HG02938 (cell line): ENCODE measurements around the gene MCL1.
"Not testable (repeated sequence)": the region's sequence is repeated elsewhere in the genome, so short reads cannot be mapped to it uniquely, and the experiment has no call there.

Source experiments
- ATAC-seq: cut with Tn5 transposase; IDR thresholded peaks from one replicate; pipeline ENCODE4 v1.9.1; 2021; ENCODE audit warnings: mild to moderate bottlenecking, moderate library complexity; ENCODE audit not compliant: unreplicated experiment

Gene MCL1

GRCh38 chr1:150573648-150574071 lies 5.8 kb downstream of the MCL1 start:
- not testable (repeated sequence) for ATAC-seq

DNA sequence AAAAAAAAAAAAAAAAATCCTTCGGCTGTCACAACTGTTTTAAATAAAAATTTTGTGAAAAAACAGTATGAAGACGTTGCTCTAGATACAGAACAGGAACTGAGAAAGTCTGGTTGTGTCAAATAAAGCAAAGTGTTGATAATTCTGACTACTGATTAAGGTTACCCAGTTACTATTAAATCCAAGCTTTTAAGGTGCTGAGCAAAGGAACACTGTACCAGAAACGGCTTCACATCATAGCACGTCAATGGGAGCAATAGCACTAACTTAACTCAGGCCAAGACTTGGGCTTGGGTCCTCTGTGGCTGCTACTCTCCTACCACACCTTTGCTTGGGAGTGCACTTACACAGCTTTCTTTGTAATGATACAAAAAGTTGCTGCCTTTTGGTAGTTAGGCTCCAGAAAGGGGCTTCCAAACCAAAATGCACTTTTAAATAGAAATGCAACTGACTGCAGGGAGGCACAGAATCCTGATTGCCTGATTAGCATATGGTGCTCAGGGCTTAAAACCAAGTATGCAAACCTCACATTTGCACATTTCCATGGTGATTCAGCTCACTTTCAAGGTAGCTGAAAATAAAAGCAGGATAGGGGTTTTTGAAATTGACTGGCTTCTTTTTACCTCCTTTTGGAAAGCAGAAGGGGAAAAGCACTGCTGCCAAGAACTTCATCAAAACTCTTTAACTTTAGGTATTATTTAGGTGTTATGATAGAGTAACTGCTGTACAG lies 6.3 kb downstream of the MCL1 start:
- no peak for ATAC-seq

- no peak for ATAC-seq
Measured at GRCh38 chr1:150568594-150568966, 10.8 kb downstream of the MCL1 start.

DNA sequence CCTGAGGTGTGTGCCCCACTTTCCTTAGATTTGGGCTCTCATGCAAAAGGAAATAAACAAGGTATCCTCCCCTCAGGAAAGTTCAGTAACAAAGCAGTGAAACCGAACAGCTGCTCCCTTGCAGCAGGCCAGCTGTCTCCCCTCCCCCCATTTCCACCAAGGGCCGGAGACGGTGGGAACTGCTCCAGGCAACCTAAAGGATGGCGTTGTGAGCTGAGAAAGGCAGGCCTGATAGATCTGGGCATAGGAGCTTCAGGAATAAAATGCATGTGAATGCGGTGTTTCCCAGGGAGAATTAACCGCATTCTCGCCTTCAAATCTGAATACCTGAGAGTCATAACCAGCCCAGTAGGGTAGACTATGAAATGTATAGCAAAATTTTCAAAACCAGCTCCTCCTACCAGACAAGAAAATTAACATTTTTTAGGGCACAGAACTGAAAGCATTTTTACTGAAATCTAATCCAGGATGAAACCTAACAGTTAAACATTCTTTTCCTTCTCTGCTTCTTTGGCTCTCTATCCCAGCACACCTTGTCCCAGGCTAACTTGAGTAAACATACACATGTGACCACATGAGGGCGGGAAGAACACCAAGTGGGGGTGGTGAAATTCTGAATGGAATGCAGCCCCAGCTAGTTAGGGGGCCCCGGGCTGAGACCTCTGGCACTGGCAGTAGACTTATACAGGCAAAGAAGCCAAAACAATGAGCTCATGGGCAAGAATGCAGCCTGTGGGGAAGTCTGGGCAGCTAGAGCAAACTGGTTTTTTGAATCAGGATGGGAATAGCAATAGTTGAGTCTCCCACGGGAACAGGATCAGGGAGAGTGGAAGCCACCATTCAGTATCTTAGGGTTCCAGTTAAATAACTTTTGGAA lies 11.5 kb downstream of the MCL1 start:
- ATAC-seq = peak; percentile 17

DNA sequence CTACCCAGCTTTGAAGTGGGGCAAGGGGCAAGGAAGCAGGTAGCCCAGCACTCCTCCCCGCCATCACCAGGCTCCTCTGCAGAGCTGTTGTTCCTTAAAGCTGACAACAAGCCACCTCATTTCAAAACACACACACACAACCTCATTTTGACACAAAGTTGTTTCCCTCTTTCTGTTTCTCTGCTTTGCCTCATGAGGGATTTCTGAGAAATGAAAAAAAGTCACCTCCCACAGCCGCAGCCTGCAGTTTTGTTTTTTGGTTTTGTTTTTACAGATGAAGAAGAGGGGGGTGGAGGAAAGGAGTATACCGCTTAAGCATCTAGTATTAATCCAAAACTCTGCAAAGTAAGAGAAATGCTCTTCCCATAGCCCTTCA lies 12.1 kb downstream of the MCL1 start:
- peak; percentile 33 for ATAC-seq

GRCh38 chr1:150566589-150567340 lies 12.6 kb downstream of the MCL1 start:
- ATAC-seq = no peak

- ATAC-seq = not testable (repeated sequence)
Measured at GRCh38 chr1:150565240-150565991, 14.0 kb downstream of the MCL1 start.

DNA sequence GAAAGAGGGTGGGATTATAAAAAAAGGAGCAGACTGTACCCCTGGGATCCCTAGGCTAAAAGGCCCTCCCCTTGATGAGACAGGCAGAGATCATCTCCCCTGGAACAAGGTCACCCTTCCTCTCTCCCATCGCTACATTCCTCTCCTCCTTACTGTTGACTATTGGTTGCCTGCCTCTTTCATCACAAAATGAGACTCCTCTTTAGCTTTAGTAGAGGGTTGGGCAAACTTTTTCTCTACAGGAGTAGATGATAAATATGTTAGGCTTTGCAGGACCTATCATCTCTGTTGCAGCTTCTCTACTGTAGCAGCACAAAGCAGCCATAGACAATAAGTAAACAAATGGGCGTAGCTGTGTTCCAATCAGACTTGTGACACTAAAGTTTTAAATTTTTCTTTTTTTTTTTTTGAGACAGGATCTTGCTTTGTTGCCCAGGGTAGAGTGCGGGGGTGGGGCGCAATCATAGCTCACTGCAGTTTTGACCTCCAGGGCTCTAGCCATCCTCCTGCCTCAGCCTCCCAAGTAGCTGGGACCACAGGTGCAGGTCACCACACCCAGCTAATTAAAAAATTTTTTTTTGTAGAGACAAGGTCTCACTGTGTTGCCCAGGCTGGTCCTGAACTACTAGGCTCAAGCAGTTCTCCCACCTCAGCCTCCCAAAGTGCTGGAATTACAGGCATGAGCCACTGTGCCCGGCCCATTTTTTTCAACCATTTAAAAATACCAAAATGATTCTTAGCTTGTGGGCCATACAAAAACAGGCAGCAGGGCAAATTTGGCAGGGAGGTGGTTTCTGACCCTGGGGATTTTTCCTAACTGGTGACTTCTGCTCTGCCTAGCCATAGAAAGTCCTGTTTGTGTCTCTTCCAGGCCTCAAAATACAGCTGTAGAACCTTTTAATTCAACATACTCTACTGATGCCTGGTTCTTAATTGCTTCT lies 15.1 kb downstream of the MCL1 start:
- no peak for ATAC-seq

GRCh38 chr1:150563340-150564038 lies 15.9 kb downstream of the MCL1 start:
- ATAC-seq = no peak

- peak; percentile 26 for ATAC-seq
Measured at GRCh38 chr1:150562446-150563339, 16.7 kb downstream of the MCL1 start.

GRCh38 chr1:150561974-150562445 lies 17.4 kb downstream of the MCL1 start:
- peak; percentile 24 for ATAC-seq

DNA sequence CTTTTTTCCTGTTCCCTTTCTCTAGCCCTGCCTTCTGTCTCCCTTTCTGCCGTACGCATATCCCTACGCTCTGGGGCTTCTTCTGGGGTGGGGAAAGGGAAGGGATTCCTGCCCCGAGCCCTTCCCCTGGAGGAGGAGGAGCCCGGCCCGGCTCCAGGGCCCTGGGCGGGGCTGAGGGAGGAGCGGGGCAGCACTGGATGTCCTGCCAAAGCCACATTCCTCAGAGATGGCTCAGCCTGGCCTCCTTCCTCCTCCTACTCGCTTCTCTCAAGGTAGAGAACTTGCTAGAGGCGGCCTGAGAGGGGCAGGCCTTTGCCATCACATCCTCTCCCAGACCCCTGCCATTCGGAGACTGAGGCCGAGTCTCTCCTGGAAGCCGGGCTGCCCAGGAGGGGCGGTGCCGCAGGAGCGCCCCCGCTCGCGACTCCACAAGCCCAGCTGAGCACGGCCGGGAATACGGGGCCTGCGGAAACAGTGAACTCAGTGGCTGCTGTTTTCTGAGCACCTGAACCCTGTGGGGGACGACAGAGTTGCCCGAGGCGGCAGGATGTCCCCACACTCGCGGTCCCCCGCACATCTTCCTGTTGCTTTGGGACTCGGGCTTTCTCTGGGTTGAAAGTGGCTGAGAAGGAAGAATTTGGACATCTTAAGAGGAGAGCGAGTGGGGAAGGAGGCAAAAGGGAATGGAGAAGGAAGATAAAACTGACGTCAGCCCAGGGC lies 18.0 kb downstream of the MCL1 start:
- no peak for ATAC-seq

DNA sequence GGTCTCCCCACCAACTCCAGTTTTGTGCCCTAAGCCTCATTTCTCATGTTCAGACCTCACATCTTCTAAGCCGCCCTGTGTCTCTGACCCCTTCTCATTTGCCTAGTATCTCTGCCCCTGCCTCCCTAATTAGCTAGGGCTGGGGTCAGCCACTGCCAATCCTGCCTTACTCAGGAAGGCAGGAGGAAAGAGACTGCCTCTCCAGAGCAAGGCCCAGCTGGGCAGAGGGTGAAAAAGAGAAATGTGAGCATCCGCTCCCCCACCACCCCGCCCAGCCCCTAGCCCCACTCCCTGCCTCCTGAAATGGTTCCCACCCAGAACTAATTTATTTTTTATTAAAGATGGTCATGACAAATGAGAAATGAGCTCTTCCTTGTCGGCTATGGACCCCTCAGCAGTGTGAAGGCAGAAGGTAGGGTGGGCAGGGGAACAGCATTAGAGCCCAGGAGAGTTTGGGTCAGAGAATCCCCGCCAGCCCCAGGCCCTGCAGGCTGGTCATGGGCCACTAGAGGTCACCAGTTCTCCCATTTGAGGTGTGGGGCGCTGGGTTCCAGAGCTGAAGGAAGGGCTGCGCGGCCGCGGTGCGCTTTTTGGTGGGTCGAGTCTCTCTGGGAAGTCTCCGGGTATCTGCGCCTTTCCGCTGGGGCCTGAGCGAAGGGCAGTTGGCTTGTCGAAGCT lies 18.7 kb downstream of the MCL1 start:
- no peak for ATAC-seq

- ATAC-seq = no peak
Measured at GRCh38 chr1:150560011-150560438, 19.4 kb downstream of the MCL1 start.

- ATAC-seq = no peak
Measured at GRCh38 chr1:150559656-150560010, 19.8 kb downstream of the MCL1 start.

DNA sequence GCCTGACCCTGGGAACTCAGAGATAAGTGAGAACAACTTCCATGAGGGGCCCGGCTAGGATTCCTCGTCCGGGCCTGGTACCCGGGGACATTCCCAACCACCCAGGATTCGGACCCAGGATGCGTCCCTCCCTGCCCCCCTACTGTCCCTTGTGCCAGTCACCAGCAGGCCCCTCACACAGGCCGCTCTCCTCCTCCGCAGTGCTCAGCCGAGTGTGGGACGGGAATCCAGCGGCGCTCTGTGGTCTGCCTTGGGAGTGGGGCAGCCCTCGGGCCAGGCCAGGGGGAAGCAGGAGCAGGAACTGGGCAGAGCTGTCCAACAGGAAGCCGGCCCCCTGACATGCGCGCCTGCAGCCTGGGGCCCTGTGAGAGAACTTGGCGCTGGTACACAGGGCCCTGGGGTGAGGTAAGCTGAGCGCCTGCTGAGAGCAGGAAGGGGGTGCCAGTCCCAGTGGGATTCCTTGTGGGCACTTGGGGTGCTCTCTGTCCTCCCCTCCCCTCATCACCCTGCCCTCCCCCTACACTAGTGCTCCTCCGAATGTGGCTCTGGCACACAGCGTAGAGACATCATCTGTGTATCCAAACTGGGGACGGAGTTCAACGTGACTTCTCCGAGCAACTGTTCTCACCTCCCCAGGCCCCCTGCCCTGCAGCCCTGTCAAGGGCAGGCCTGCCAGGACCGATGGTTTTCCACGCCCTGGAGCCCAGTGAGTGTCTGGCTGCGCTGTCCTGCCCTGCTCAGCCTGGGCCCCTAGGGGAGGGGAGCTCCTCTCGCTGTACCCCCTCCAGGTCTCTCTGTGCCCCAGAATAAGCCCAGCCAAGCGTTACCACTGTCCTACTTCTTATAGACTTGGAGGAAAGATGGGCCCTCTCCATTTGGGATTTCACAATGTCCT lies 20.4 kb downstream of the MCL1 start:
- ATAC-seq = no peak
